Activated T-cell treated with anti-CD3 and anti-CD28 coated beads, Interleukin-2, amount 50 U/mL, for 4 hours (primary cell): ENCODE data around the gene PPP1R37. TPM values are rescaled to one million over a fixed set of nuclear protein-coding genes. Genes with fewer than 3 reads are reported as not detected.

Experiments used
- ATAC-seq, 2 donors: fragments of 200-7000 bp; cut with Tn5 transposase; one replicate each; pipeline ENCODE4 v1.10.0; 2021
- DNase-seq: peaks from one replicate; pipeline ENCODE4 v3.0.0-alpha.2; 2020
- H3K27me3 Mint-ChIP-seq: one replicate; pipeline ENCODE4 v1.8.0; 2021; ENCODE audit warnings: low read depth, mixed read lengths
- H3K36me3 Mint-ChIP-seq: one replicate; pipeline ENCODE4 v1.8.0; 2022; ENCODE audit warnings: mixed read lengths; ENCODE audit not compliant: insufficient read depth
- H3K4me1 Mint-ChIP-seq: one replicate; pipeline ENCODE4 v1.8.0; 2021; ENCODE audit warnings: low read depth, mixed read lengths
- H3K4me3 Mint-ChIP-seq: one replicate; pipeline ENCODE4 v1.8.0; 2021; ENCODE audit warnings: mild to moderate bottlenecking, moderate library complexity, mixed read lengths
- H3K9me3 Mint-ChIP-seq: one replicate; pipeline ENCODE4 v1.8.0; 2021; ENCODE audit warnings: mixed read lengths
- total RNA-seq, 3 donors: library from RNA; stranded (reverse); gene quantifications; one replicate each; pipeline ENCODE4 v1.2.1, GENCODE V29; 2021

The PPP1R37 gene
- total RNA-seq, 3 donors from 2014 or later: 23.2 to 24.9 (median 24.7) TPM

- H3K9me3 Mint-ChIP-seq: no peaks in the 10 kb centered on the region
- peaks cover 17% of the 10 kb centered on the region for H3K4me1 Mint-ChIP-seq
- peaks cover 15% of the 10 kb centered on the region for H3K27me3 Mint-ChIP-seq
- no peaks in the 10 kb centered on the region for H3K36me3 Mint-ChIP-seq
- ATAC-seq (no peak), DNase-seq (no peak)
- no peak within 1 kb of the TSS for H3K4me3 Mint-ChIP-seq
Measured at GRCh38 chr19:45160870-45161737, 68.1 kb downstream of the PPP1R37 start, which contains the start of gene NKPD1. NKPD1 (minus strand) TSS chr19:45160982; CDS start chr19:45160150, 832 bp downstream.

GRCh38 chr19:45161738-45162607, 69.0 kb downstream of the PPP1R37 start:
- no peak overlapping the region for H3K4me3 Mint-ChIP-seq
- peaks cover 19% of the 10 kb centered on the region for H3K4me1 Mint-ChIP-seq
- no peaks in the 10 kb centered on the region for H3K9me3 Mint-ChIP-seq
- ATAC-seq (no peak), DNase-seq (no peak)
- peaks cover 14% of the 10 kb centered on the region for H3K27me3 Mint-ChIP-seq
- H3K36me3 Mint-ChIP-seq: no peaks in the 10 kb centered on the region

- H3K36me3 Mint-ChIP-seq: no peaks in the 10 kb centered on the region
- H3K4me1 Mint-ChIP-seq: peaks cover 21% of the 10 kb centered on the region
- DNase-seq (no peak), ATAC-seq (no peak)
- no peak overlapping the region for H3K4me3 Mint-ChIP-seq
- H3K27me3 Mint-ChIP-seq: peaks cover 10% of the 10 kb centered on the region
- no peaks in the 10 kb centered on the region for H3K9me3 Mint-ChIP-seq
Measured at GRCh38 chr19:45162608-45163143, 69.7 kb downstream of the PPP1R37 start.

- ATAC-seq (no peak), DNase-seq (no peak)
- H3K27me3 Mint-ChIP-seq: peaks cover 5% of the 10 kb centered on the region
- no peak overlapping the region for H3K4me3 Mint-ChIP-seq
- H3K9me3 Mint-ChIP-seq: no peaks in the 10 kb centered on the region
- peaks cover 21% of the 10 kb centered on the region for H3K4me1 Mint-ChIP-seq
- H3K36me3 Mint-ChIP-seq: no peaks in the 10 kb centered on the region
Measured at GRCh38 chr19:45163156-45163555, 70.2 kb downstream of the PPP1R37 start.

- no peak for DNase-seq
- H3K27me3 Mint-ChIP-seq: peaks cover 2% of the 10 kb centered on the region
Measured at GRCh38 chr19:45163751-45164460, 70.9 kb downstream of the PPP1R37 start.

GRCh38 chr19:45164577-45165335, 71.8 kb downstream of the PPP1R37 start:
- H3K4me1 Mint-ChIP-seq: peaks cover 24% of the 10 kb centered on the region
- H3K9me3 Mint-ChIP-seq: no peaks in the 10 kb centered on the region
- peak; percentile 82 to 93 for ATAC-seq
- H3K4me3 Mint-ChIP-seq: no peak overlapping the region
- peaks cover 2% of the 10 kb centered on the region for H3K27me3 Mint-ChIP-seq
- H3K36me3 Mint-ChIP-seq: no peaks in the 10 kb centered on the region
- DNase-seq: no peak

More at GRCh38 chr19:45163751-45164460, 70.9 kb downstream of the PPP1R37 start:
- ATAC-seq: peak in 1 of 2 donors; percentile 8
- no peaks in the 10 kb centered on the region for H3K9me3 Mint-ChIP-seq
- H3K36me3 Mint-ChIP-seq: no peaks in the 10 kb centered on the region
- H3K4me1 Mint-ChIP-seq: peaks cover 23% of the 10 kb centered on the region
- H3K4me3 Mint-ChIP-seq: no peak overlapping the region

GRCh38 chr19:45166723-45167252, 73.8 kb downstream of the PPP1R37 start:
- Mint-ChIP-seq H3K27me3 (no peaks in the 10 kb centered on the region), H3K4me3 (no peak overlapping the region), H3K4me1 (peaks cover 43% of the 10 kb centered on the region), H3K36me3 (no peaks in the 10 kb centered on the region), H3K9me3 (no peaks in the 10 kb centered on the region)
- ATAC-seq: no peak
- no peak for DNase-seq

GRCh38 chr19:45168767-45169351, 75.9 kb downstream of the PPP1R37 start:
- DNase-seq: no peak
- no peaks in the 10 kb centered on the region for H3K9me3 Mint-ChIP-seq
- no peak for ATAC-seq
- no peak overlapping the region for H3K4me3 Mint-ChIP-seq
- H3K36me3 Mint-ChIP-seq: no peaks in the 10 kb centered on the region
- peaks cover 53% of the 10 kb centered on the region for H3K4me1 Mint-ChIP-seq
- H3K27me3 Mint-ChIP-seq: no peaks in the 10 kb centered on the region

GRCh38 chr19:45169602-45170001, 76.6 kb downstream of the PPP1R37 start:
- Mint-ChIP-seq H3K36me3 (no peaks in the 10 kb centered on the region), H3K4me1 (peaks cover 50% of the 10 kb centered on the region), H3K27me3 (no peaks in the 10 kb centered on the region), H3K4me3 (no peak overlapping the region), H3K9me3 (no peaks in the 10 kb centered on the region)
- ATAC-seq (no peak), DNase-seq (no peak)

- DNase-seq (no peak), ATAC-seq (no peak)
- Mint-ChIP-seq H3K4me1 (peaks cover 48% of the 10 kb centered on the region), H3K4me3 (no peak overlapping the region), H3K9me3 (no peaks in the 10 kb centered on the region), H3K36me3 (no peaks in the 10 kb centered on the region), H3K27me3 (no peaks in the 10 kb centered on the region)
Measured at GRCh38 chr19:45170146-45171106, 77.4 kb downstream of the PPP1R37 start.

- Mint-ChIP-seq H3K27me3 (no peaks in the 10 kb centered on the region), H3K4me1 (peaks cover 51% of the 10 kb centered on the region), H3K4me3 (peak overlapping the region; percentile 72)
Measured at GRCh38 chr19:45171211-45171623, 78.2 kb downstream of the PPP1R37 start.

GRCh38 chr19:45172173-45172572, 79.2 kb downstream of the PPP1R37 start:
- peak; percentile 54 to 60 for ATAC-seq
- Mint-ChIP-seq H3K4me1 (peaks cover 49% of the 10 kb centered on the region), H3K36me3 (no peaks in the 10 kb centered on the region), H3K4me3 (no peak overlapping the region), H3K9me3 (no peaks in the 10 kb centered on the region), H3K27me3 (no peaks in the 10 kb centered on the region)
- no peak for DNase-seq

More at GRCh38 chr19:45171211-45171623, 78.2 kb downstream of the PPP1R37 start:
- H3K9me3 Mint-ChIP-seq: no peaks in the 10 kb centered on the region
- ATAC-seq (peak; percentile 74 to 83), DNase-seq (peak; percentile 39)
- no peaks in the 10 kb centered on the region for H3K36me3 Mint-ChIP-seq
